ENCODE data around the gene CA12. TPM values are rescaled to one million over a fixed set of nuclear protein-coding genes. Genes with fewer than 3 reads are reported as not detected.

Gene CA12
- total and polyA plus RNA-seq, 2 of the 8 experiments (the other 6 are each of a cell fraction or from before 2014, with no cell fraction given) = 4.7 to 4.9 TPM

- no peaks in the 10 kb centered on the region for H3K79me2 ChIP-seq (ENCODE audit: control insufficient read depth in 1 of 2, insufficient read depth in 2 of 2, low read length in 2 of 2)
- CTCF ChIA-PET (ENCODE audit: partially characterized antibody) = interaction anchor here (1.2 kb wide), 1 partner anchor 27 kb away, joined by 3 read pairs; no protein-coding TSS in a partner anchor
- no peak overlapping the region for H3K23ac ChIP-seq (ENCODE audit: insufficient read length)
- H3K9me3 ChIP-seq (ENCODE audit: insufficient read depth in 2 of 2, low read depth in 1 of 2, low read length in 1 of 2) = no peaks in the 10 kb centered on the region
- no peak overlapping the region for H3K9ac ChIP-seq (replicated peaks in 1 of 4; ENCODE audit: extremely low read depth in 1 of 4, low read depth in 3 of 4, low read length in 3 of 4)
- H3K4ac ChIP-seq (replicated peaks; ENCODE audit: insufficient read length, low read depth, low read length) = no peak overlapping the region
- no peak overlapping the region for H2BK5ac ChIP-seq (ENCODE audit: low read depth, low read length)
- no peak overlapping the region for H4K8ac ChIP-seq (ENCODE audit: extremely low read depth, insufficient read depth, low read length)
- no peak for DNase-seq (ENCODE audit: low read depth in 1 of 2, low spot score in 2 of 2)
- H3K27ac ChIP-seq (ENCODE audit: low read depth, low read length) = no peak overlapping the region
- H3K27me3 ChIP-seq (replicated peaks in 1 of 4; ENCODE audit: control insufficient read depth in 3 of 4, extremely low read depth in 1 of 4, insufficient read depth in 3 of 4, low read length in 3 of 4) = no peaks in the 10 kb centered on the region
- FAIRE-seq = no peak
- H3K79me1 ChIP-seq (ENCODE audit: low read depth, low read length) = no peaks in the 10 kb centered on the region
- no peak overlapping the region for H2AFZ ChIP-seq (ENCODE audit: low read length)
- TF ChIP-seq JUND (IDR thresholded peaks at IDR 0.05; ENCODE audit: low read length) = no peak
- TF ChIP-seq RFX5 (IDR thresholded peaks at IDR 0.05; ENCODE audit: borderline replicate concordance, low read depth, low read length) = no peak
- TF ChIP-seq RAD21 (IDR thresholded peaks at IDR 0.05 in 1 of 2, conservative IDR thresholded peaks at IDR 0.05 in 1 of 2; ENCODE audit: low read depth in 2 of 2, low read length in 2 of 2) = no peak
- TF ChIP-seq ATF3 (IDR thresholded peaks at IDR 0.05; ENCODE audit: insufficient read depth, low read depth, low read length) = no peak
- TF ChIP-seq CTCF (IDR thresholded peaks at IDR 0.05; ENCODE audit: control extremely low read depth in 1 of 3, insufficient read depth in 1 of 3, low read depth in 1 of 3, low read length in 3 of 3) = no peak
- no peaks in the 10 kb centered on the region for H3K36me3 ChIP-seq (ENCODE audit: control insufficient read depth in 2 of 4, insufficient read depth in 4 of 4, low read length in 3 of 4)
- no peak overlapping the region for H2BK20ac ChIP-seq (ENCODE audit: low read length)
- H3K56ac ChIP-seq (replicated peaks; ENCODE audit: insufficient read length, low read depth, low read length) = no peak overlapping the region
- H3K4me2 ChIP-seq (ENCODE audit: insufficient read depth in 1 of 2, low read depth in 2 of 2, low read length in 2 of 2) = no peak overlapping the region
- no peak overlapping the region for H3K14ac ChIP-seq (ENCODE audit: insufficient read length)
- no peak overlapping the region for H2BK12ac ChIP-seq (ENCODE audit: low read depth, low read length)
- H4K5ac ChIP-seq (ENCODE audit: insufficient read length, low read depth, low read length) = no peak overlapping the region
- no peak overlapping the region for H4K91ac ChIP-seq (replicated peaks; ENCODE audit: insufficient read length, low read length)
- no peaks in the 10 kb centered on the region for H3K23me2 ChIP-seq (ENCODE audit: low read depth, low read length)
- H4K20me1 ChIP-seq (replicated peaks in 1 of 2; ENCODE audit: control insufficient read depth in 1 of 2, insufficient read depth in 2 of 2, low read length in 2 of 2) = no peaks in the 10 kb centered on the region
- 0 out of 2 replicates have a peak overlapping the region, but pooled peaks have one; percentile 23 for H2BK15ac ChIP-seq (ENCODE audit: low read length)
- H3K4me3 ChIP-seq (ENCODE audit: extremely low read depth in 1 of 4, insufficient read depth in 2 of 4, low read depth in 3 of 4, low read length in 4 of 4) = no peak overlapping the region
- no peak overlapping the region for H2AK5ac ChIP-seq (ENCODE audit: low read depth, low read length)
- POLR2A ChIA-PET (ENCODE audit: partially characterized antibody) = no interaction called here
- no peaks in the 10 kb centered on the region for H3K4me1 ChIP-seq (replicated peaks in 1 of 4; ENCODE audit: control insufficient read depth in 3 of 4, insufficient read depth in 4 of 4, low read length in 3 of 4)
- no peak overlapping the region for H2BK120ac ChIP-seq (replicated peaks; ENCODE audit: low read depth, low read length)
- WGBS, 2 experiments (ENCODE audit: extremely low coverage in 1 of 2, insufficient coverage in 1 of 2, insufficient read length in 1 of 2, insufficient replicate concordance in 2 of 2, low coverage in 1 of 2, low lambda C conversion rate in 2 of 2, missing lambda C conversion rate in 1 of 2) = 94% methylated on average over 5 of the region's 5 CpGs; no CpG with 5 or more reads in 1 of the 2 experiments
- H3K18ac ChIP-seq (ENCODE audit: extremely low read depth, low read length) = no peak overlapping the region
These were observed 27.5 kb upstream of the CA12 start for GRCh38 chr15:63409179-63409578.
